GM18867 (cell line): Measurements from ENCODE around the gene ELP6.

Experiments used
- ATAC-seq: cut with Tn5 transposase; IDR thresholded peaks from one replicate; pipeline ENCODE4 v1.9.1; 2021; ENCODE audit warnings: mild to moderate bottlenecking, moderate library complexity; ENCODE audit not compliant: unreplicated experiment

Gene ELP6

GRCh38 chr3:47513125-47513929, at the start of gene ELP6:
TSS of gene ELP6 (minus strand) at chr3:47513712. CDS start at chr3:47513590, 122 bp downstream.
- peak; percentile 92 for ATAC-seq

- no peak for ATAC-seq
These were observed 42.8 kb upstream of the ELP6 start for GRCh38 chr3:47556351-47556750.

- no peak for ATAC-seq
These were observed 40.8 kb upstream of the ELP6 start for GRCh38 chr3:47554335-47554734.

GRCh38 chr3:47553407-47553806, 39.9 kb upstream of the ELP6 start:
- no peak for ATAC-seq

GRCh38 chr3:47542471-47543173, 29.1 kb upstream of the ELP6 start:
- no peak for ATAC-seq

GRCh38 chr3:47541583-47542108, 28.1 kb upstream of the ELP6 start:
- ATAC-seq = no peak

- ATAC-seq = no peak
These were observed 26.8 kb upstream of the ELP6 start for GRCh38 chr3:47540281-47540680.

- no peak for ATAC-seq
These were observed 23.5 kb upstream of the ELP6 start for GRCh38 chr3:47536967-47537366.

GRCh38 chr3:47536221-47536891, 22.8 kb upstream of the ELP6 start:
- ATAC-seq = no peak

GRCh38 chr3:47533996-47534454, 20.5 kb upstream of the ELP6 start:
- no peak for ATAC-seq

- ATAC-seq = no peak
These were observed 20.0 kb upstream of the ELP6 start for GRCh38 chr3:47533481-47533880.

- ATAC-seq = no peak
These were observed 14.6 kb upstream of the ELP6 start for GRCh38 chr3:47527952-47528725.

- no peak for ATAC-seq
These were observed 12.1 kb upstream of the ELP6 start for GRCh38 chr3:47525617-47526016.

- no peak for ATAC-seq
These were observed 10.0 kb upstream of the ELP6 start for GRCh38 chr3:47523310-47524073.

GRCh38 chr3:47522082-47522987, 8.8 kb upstream of the ELP6 start:
- no peak for ATAC-seq

- ATAC-seq = no peak
These were observed 7.2 kb upstream of the ELP6 start for GRCh38 chr3:47520756-47521155.

- no peak for ATAC-seq
These were observed 4.4 kb upstream of the ELP6 start for GRCh38 chr3:47517937-47518336.

GRCh38 chr3:47515864-47516319, 2.4 kb upstream of the ELP6 start:
- ATAC-seq = no peak

GRCh38 chr3:47515100-47515499, 1.6 kb upstream of the ELP6 start:
- ATAC-seq = no peak
